Measurements from ENCODE around the gene BABAM2. TPM values are rescaled to one million over a fixed set of nuclear protein-coding genes. Genes with fewer than 3 reads are reported as not detected.

Gene BABAM2
- total RNA-seq, 2 donors from 2014 or later, result 36.4 to 40.9 TPM

DNA sequence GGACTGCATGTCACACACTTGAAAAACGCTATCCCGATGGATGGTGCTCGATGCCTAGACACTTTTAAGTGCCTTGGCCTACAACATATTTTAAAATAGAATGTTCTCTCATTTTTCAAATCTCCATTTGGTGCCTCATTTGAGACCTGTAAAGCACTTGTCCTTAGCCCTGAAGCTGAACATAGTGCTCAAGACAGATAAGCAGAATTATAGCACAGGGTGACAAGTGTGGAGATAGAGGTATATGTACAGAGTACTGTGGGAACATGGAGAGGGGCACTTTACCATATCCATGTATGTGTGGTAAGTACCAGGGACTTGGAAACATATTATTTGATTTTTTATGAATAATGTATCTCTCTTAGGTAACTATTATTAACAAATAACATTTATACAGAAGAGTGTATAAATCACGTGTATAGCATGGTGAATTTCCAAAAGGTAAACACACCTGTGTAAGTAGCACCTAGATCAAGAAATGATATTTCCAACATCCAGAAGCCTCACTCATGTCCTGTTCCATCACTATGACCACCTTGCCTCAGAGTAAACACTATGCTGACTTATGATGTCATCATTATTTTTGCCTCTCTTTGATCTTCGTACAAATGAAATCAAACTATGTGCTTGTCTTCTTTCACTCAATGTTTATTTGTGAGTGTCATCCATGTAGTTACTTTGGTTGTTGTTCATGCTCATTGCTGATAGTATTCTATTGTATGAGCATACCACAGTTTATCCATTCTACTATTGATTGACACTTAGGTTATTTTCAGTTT is 103.6 kb downstream of the BABAM2 start:
- H3K4me1 ChIP-seq (ENCODE audit: control insufficient read depth, insufficient read depth, low read length), result no peaks in the 10 kb centered on the region
- Mint-ChIP-seq H3K27me3 (ENCODE audit: insufficient read depth) (no peaks in the 10 kb centered on the region), H3K27ac (no peak overlapping the region), H3K9me3 (no peaks in the 10 kb centered on the region), H3K4me3 (no peak overlapping the region), H3K36me3 (ENCODE audit: low read depth) (peaks cover 9% of the 10 kb centered on the region), H3K4me1 (no peaks in the 10 kb centered on the region)
- H3K27ac ChIP-seq (ENCODE audit: low read depth, low read length), result no peak overlapping the region
- H3K9me3 ChIP-seq (ENCODE audit: control insufficient read depth, low read length), result no peaks in the 10 kb centered on the region
- H3K36me3 ChIP-seq (ENCODE audit: control insufficient read depth, insufficient read depth, low read length), result no peaks in the 10 kb centered on the region
- no peaks in the 10 kb centered on the region for H3K27me3 ChIP-seq (ENCODE audit: control insufficient read depth, insufficient read depth, low read length, poor library complexity, severe bottlenecking)
- WGBS, 2 experiments (ENCODE audit: insufficient coverage in 1 of 2, insufficient read length in 1 of 2), result 95 to 96% methylated on average over 4 to 5 of the region's 5 CpGs
- TF ChIP-seq, protein P1, sequence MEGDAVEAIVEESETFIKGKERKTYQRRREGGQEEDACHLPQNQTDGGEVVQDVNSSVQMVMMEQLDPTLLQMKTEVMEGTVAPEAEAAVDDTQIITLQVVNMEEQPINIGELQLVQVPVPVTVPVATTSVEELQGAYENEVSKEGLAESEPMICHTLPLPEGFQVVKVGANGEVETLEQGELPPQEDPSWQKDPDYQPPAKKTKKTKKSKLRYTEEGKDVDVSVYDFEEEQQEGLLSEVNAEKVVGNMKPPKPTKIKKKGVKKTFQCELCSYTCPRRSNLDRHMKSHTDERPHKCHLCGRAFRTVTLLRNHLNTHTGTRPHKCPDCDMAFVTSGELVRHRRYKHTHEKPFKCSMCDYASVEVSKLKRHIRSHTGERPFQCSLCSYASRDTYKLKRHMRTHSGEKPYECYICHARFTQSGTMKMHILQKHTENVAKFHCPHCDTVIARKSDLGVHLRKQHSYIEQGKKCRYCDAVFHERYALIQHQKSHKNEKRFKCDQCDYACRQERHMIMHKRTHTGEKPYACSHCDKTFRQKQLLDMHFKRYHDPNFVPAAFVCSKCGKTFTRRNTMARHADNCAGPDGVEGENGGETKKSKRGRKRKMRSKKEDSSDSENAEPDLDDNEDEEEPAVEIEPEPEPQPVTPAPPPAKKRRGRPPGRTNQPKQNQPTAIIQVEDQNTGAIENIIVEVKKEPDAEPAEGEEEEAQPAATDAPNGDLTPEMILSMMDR (conservative IDR thresholded peaks at IDR 0.05), result no peak
- no peak overlapping the region for H3K9ac ChIP-seq (ENCODE audit: extremely low read depth, low read length, poor library complexity, severe bottlenecking)
- H3K4me3 ChIP-seq (ENCODE audit: low read length), result no peak overlapping the region
- no peak for DNase-seq

DNA sequence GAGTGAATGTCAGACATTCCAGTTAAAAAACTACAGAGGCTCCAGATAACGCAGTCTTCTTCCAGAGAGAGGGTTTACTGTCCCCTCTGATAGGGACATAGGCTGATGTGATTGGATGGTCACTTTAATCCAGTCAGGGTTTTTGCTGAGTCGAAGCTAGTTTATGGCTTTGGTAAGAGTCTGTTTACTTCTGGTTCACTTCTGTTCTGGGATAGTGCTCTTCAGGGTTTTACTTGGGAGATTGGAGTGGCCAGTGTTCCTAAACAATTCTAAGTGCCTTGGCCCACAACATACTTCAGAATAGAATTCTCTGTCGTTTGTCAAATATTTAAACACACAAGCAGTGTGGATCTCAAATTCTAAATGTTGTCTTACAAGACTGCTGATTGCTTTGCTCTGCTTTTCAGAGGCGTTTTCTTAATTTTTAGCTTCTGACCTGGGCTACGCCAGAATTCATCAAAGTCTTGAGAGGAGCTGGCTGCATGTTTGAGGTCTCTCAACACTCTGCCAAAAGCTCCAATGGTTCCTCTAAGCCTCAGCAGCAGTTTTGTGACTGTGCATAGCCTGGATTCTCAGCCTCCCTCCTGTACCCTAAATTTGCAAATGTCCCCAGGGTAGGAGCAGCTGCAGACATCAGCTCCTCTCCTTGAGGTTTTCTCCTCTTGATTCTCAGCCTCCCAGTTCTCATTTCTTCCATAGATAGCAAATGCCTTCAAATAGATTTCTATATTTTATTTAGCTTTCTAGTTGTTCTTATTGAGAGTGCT is 105.8 kb downstream of the BABAM2 start:
- no peaks in the 10 kb centered on the region for H3K4me1 ChIP-seq (ENCODE audit: control insufficient read depth, insufficient read depth, low read length)
- TF ChIP-seq, protein P1 (conservative IDR thresholded peaks at IDR 0.05), result no peak
- H3K27ac ChIP-seq (ENCODE audit: low read depth, low read length), result no peak overlapping the region
- Mint-ChIP-seq H3K36me3 (ENCODE audit: low read depth) (peaks cover 9% of the 10 kb centered on the region), H3K27ac (no peak overlapping the region), H3K4me1 (no peaks in the 10 kb centered on the region), H3K4me3 (no peak overlapping the region), H3K27me3 (ENCODE audit: insufficient read depth) (no peaks in the 10 kb centered on the region), H3K9me3 (peaks cover 7% of the 10 kb centered on the region)
- no peak for DNase-seq
- H3K4me3 ChIP-seq (ENCODE audit: low read length), result no peak overlapping the region
- H3K27me3 ChIP-seq (ENCODE audit: control insufficient read depth, insufficient read depth, low read length, poor library complexity, severe bottlenecking), result no peaks in the 10 kb centered on the region
- no peak overlapping the region for H3K9ac ChIP-seq (ENCODE audit: extremely low read depth, low read length, poor library complexity, severe bottlenecking)
- H3K36me3 ChIP-seq (ENCODE audit: control insufficient read depth, insufficient read depth, low read length), result no peaks in the 10 kb centered on the region
- 89% methylated on average over 3 to 5 of the region's 5 CpGs for WGBS, 2 experiments (ENCODE audit: insufficient coverage in 1 of 2, insufficient read length in 1 of 2)
- H3K9me3 ChIP-seq (ENCODE audit: control insufficient read depth, low read length), result peaks cover 7% of the 10 kb centered on the region

DNA sequence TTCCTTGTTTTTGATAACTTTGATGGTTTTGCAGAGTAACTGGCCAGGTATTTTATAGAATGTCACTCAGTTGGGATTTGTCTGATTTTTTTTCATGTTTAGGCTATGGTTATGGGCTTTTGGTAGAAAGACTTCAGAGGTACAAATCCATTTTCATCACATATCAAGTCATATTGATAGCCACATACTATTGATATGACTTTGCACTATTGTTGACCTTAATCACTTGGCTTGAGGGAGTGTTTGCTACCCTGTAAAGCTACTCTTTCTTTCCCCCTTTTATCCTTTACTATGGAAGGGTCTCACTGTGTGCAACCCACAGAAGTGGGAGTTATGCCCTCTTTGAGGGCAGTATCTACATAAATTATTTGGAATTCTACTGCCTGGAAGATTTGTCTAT is 109.8 kb downstream of the BABAM2 start:
- Histone ChIP-seq H3K27ac (ENCODE audit: low read depth, low read length) (no peak overlapping the region), H3K27me3 (ENCODE audit: control insufficient read depth, insufficient read depth, low read length, poor library complexity, severe bottlenecking) (no peaks in the 10 kb centered on the region), H3K9ac (ENCODE audit: extremely low read depth, low read length, poor library complexity, severe bottlenecking) (no peak overlapping the region), H3K9me3 (ENCODE audit: control insufficient read depth, low read length) (peaks cover 7% of the 10 kb centered on the region), H3K4me3 (ENCODE audit: low read length) (no peak overlapping the region), H3K36me3 (ENCODE audit: control insufficient read depth, insufficient read depth, low read length) (no peaks in the 10 kb centered on the region), H3K4me1 (ENCODE audit: control insufficient read depth, insufficient read depth, low read length) (no peaks in the 10 kb centered on the region)
- no peak for DNase-seq
- TF ChIP-seq, protein P1 (conservative IDR thresholded peaks at IDR 0.05), result no peak
- H3K27me3 Mint-ChIP-seq (ENCODE audit: insufficient read depth), result no peaks in the 10 kb centered on the region
- peaks cover 5% of the 10 kb centered on the region for H3K36me3 Mint-ChIP-seq (ENCODE audit: low read depth)
- peaks cover 9% of the 10 kb centered on the region for H3K9me3 Mint-ChIP-seq
- no peaks in the 10 kb centered on the region for H3K4me1 Mint-ChIP-seq
- no peak overlapping the region for H3K4me3 Mint-ChIP-seq
- no peak overlapping the region for H3K27ac Mint-ChIP-seq

Measured in endodermal cell (in vitro differentiated cells).